SK-N-SH (cell line): Measurements from ENCODE around the gene ZCCHC3.

Experiments
- CTCF ChIP-seq: fragments of 200-600 bp; sonication (generic); IDR thresholded peaks from 2 replicates; pipeline ENCODE4 v1.6.1; 2017; ENCODE audit warnings: antibody characterized with exemption, mild to moderate bottlenecking, moderate library complexity
- EP300 ChIP-seq, 2 experiments: IDR thresholded peaks; 2 replicates each; pipeline versions ENCODE4 v1.4.0 to v1.6.1; 2012; ENCODE audit warnings: borderline replicate concordance in 1 of 2, low read depth in 1 of 2, low read length in 1 of 2
- GABPA ChIP-seq: IDR thresholded peaks from 2 replicates; pipeline ENCODE4 v1.4.0; 2012; ENCODE audit warnings: low read depth, mild to moderate bottlenecking
- POLR2AphosphoS5 ChIP-seq: IDR thresholded peaks from 2 replicates; pipeline ENCODE4 v1.6.1; 2012; ENCODE audit warnings: low read depth, low read length
- RAD21 ChIP-seq: IDR thresholded peaks from 2 replicates; pipeline ENCODE4 v1.6.1; 2012; ENCODE audit warnings: mild to moderate bottlenecking, low read length
- RXRA ChIP-seq: IDR thresholded peaks from 2 replicates; pipeline ENCODE4 v1.4.0; 2012; ENCODE audit warnings: low read depth, mild to moderate bottlenecking, borderline replicate concordance
- SMC3 ChIP-seq: IDR thresholded peaks from 2 replicates; pipeline ENCODE4 v1.6.1; 2012; ENCODE audit warnings: low read depth, low read length, improper control_type of control experiment
- TF ChIP-seq, protein P1 (sequence below): IDR thresholded peaks from 2 replicates; pipeline ENCODE4 v1.4.0; 2012; ENCODE audit warnings: low read depth, borderline replicate concordance
- TF ChIP-seq, protein P2 (sequence below): IDR thresholded peaks from 2 replicates; pipeline ENCODE4; 2012

- no peak for TF ChIP-seq SMC3
- no peak for TF ChIP-seq CTCF
- peak; percentile 24; the same call in 1 of the 2 replicates for TF ChIP-seq GABPA
- TF ChIP-seq POLR2AphosphoS5: peak; percentile 64
- TF ChIP-seq RXRA: no peak
- TF ChIP-seq, protein P1, sequence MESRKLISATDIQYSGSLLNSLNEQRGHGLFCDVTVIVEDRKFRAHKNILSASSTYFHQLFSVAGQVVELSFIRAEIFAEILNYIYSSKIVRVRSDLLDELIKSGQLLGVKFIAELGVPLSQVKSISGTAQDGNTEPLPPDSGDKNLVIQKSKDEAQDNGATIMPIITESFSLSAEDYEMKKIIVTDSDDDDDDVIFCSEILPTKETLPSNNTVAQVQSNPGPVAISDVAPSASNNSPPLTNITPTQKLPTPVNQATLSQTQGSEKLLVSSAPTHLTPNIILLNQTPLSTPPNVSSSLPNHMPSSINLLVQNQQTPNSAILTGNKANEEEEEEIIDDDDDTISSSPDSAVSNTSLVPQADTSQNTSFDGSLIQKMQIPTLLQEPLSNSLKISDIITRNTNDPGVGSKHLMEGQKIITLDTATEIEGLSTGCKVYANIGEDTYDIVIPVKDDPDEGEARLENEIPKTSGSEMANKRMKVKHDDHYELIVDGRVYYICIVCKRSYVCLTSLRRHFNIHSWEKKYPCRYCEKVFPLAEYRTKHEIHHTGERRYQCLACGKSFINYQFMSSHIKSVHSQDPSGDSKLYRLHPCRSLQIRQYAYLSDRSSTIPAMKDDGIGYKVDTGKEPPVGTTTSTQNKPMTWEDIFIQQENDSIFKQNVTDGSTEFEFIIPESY: no peak
- TF ChIP-seq, protein P2, sequence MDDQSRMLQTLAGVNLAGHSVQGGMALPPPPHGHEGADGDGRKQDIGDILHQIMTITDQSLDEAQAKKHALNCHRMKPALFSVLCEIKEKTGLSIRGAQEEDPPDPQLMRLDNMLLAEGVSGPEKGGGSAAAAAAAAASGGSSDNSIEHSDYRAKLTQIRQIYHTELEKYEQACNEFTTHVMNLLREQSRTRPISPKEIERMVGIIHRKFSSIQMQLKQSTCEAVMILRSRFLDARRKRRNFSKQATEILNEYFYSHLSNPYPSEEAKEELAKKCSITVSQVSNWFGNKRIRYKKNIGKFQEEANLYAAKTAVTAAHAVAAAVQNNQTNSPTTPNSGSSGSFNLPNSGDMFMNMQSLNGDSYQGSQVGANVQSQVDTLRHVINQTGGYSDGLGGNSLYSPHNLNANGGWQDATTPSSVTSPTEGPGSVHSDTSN: no peak
- no peak for TF ChIP-seq RAD21
- TF ChIP-seq EP300 (IDR thresholded peaks at IDR 0.05; ENCODE audit: borderline replicate concordance in 1 of 2, low read depth in 1 of 2, low read length in 1 of 2): no peak
These were observed 780 bp downstream of the ZCCHC3 start for GRCh38 chr20:297925-298775.
